SK-N-SH treated with all-trans-retinoic acid at 6 μM for 48 hours (cell line): ENCODE measurements around the gene TSHZ2.

Experiments used
- ATAC-seq: fragments of 200-7000 bp; cut with Tn5 transposase; 3 replicates; pipeline ENCODE4 v1.9.1; 2020; ENCODE audit warnings: mild to moderate bottlenecking, moderate library complexity
- BACH2 ChIP-seq: fragments of 250-450 bp; sonication (Bioruptor Pico); IDR thresholded peaks from 2 replicates; pipeline ENCODE4 v1.9.0; 2021; ENCODE audit warnings: mild to moderate bottlenecking, borderline replicate concordance
- CREB5 ChIP-seq: fragments of 250-450 bp; sonication (Bioruptor Pico); IDR thresholded peaks from 2 replicates; pipeline ENCODE4 v1.5.1; 2020; ENCODE audit warnings: low read depth, mild to moderate bottlenecking, moderate library complexity
- CSDC2 ChIP-seq: fragments of 250-450 bp; sonication (Bioruptor Pico); IDR thresholded peaks from 2 replicates; pipeline ENCODE4 v1.5.0; 2020; ENCODE audit warnings: mild to moderate bottlenecking, moderate library complexity
- CSRNP3 ChIP-seq: fragments of 250-450 bp; sonication (Bioruptor Pico); IDR thresholded peaks from 2 replicates; pipeline ENCODE4 v1.5.1; 2021; ENCODE audit warnings: mild to moderate bottlenecking, moderate library complexity
- ESRRG ChIP-seq: fragments of 250-450 bp; sonication (Bioruptor Pico); IDR thresholded peaks from 2 replicates; pipeline ENCODE4 v1.6.1; 2021; ENCODE audit warnings: mild to moderate bottlenecking
- GLIS3 ChIP-seq: fragments of 250-450 bp; sonication (Bioruptor Pico); IDR thresholded peaks from 2 replicates; pipeline ENCODE4 v1.5.0; 2020; ENCODE audit warnings: mild to moderate bottlenecking, moderate library complexity
- ISL1 ChIP-seq: fragments of 250-450 bp; sonication (Bioruptor Pico); IDR thresholded peaks from 2 replicates; pipeline ENCODE4 v2.1.2; 2022; ENCODE audit warnings: mild to moderate bottlenecking, moderate library complexity
- POU6F1 ChIP-seq: fragments of 250-450 bp; sonication (Bioruptor Pico); IDR thresholded peaks from 2 replicates; pipeline ENCODE4 v1.8.0; 2021; ENCODE audit warnings: low read depth, mild to moderate bottlenecking, moderate library complexity, borderline replicate concordance
- PPARA ChIP-seq: fragments of 250-450 bp; sonication (Bioruptor Pico); IDR thresholded peaks from 2 replicates; pipeline ENCODE4 v1.5.0; 2020; ENCODE audit warnings: mild to moderate bottlenecking, borderline replicate concordance
- RARB ChIP-seq: fragments of 250-450 bp; sonication (Bioruptor Pico); IDR thresholded peaks from 2 replicates; pipeline ENCODE4 v1.8.0; 2021; ENCODE audit warnings: mild to moderate bottlenecking, moderate library complexity
- SNAI2 ChIP-seq: fragments of 250-450 bp; sonication (Bioruptor Pico); IDR thresholded peaks from 2 replicates; pipeline ENCODE4 v1.5.0; 2020; ENCODE audit warnings: mild to moderate bottlenecking, moderate library complexity
- TCF4 ChIP-seq: fragments of 250-450 bp; sonication (Bioruptor Pico); IDR thresholded peaks from 2 replicates; pipeline ENCODE4 v1.8.0; 2021; ENCODE audit warnings: mild to moderate bottlenecking, moderate library complexity, borderline replicate concordance
- TSHZ2 ChIP-seq: fragments of 250-450 bp; sonication (Bioruptor Pico); IDR thresholded peaks from 2 replicates; pipeline ENCODE4 v1.5.0; 2020; ENCODE audit warnings: mild to moderate bottlenecking, moderate library complexity
- ZC3H10 ChIP-seq: fragments of 250-450 bp; sonication (Bioruptor Pico); IDR thresholded peaks from 2 replicates; pipeline ENCODE4 v1.5.1; 2021; ENCODE audit warnings: mild to moderate bottlenecking, moderate library complexity
- ZFP3 ChIP-seq: fragments of 250-450 bp; sonication (Bioruptor Pico); IDR thresholded peaks from 2 replicates; pipeline ENCODE4 v1.5.0; 2020; ENCODE audit warnings: mild to moderate bottlenecking, moderate library complexity
- ZFP30 ChIP-seq: fragments of 450-650 bp; formaldehyde crosslinking; IDR thresholded peaks from 2 replicates; pipeline ENCODE4 v1.5.0; 2022; ENCODE audit warnings: mild to moderate bottlenecking, moderate library complexity
- ZNF565 ChIP-seq: fragments of 450-650 bp; formaldehyde crosslinking; conservative IDR thresholded peaks from 2 replicates; pipeline ENCODE4 v1.5.0; 2020; ENCODE audit warnings: low read depth, mild to moderate bottlenecking, moderate library complexity
- ZNF70 ChIP-seq: fragments of 450-650 bp; formaldehyde crosslinking; IDR thresholded peaks from 2 replicates; pipeline ENCODE4 v1.5.0; 2020; ENCODE audit warnings: mild to moderate bottlenecking, moderate library complexity
- TF ChIP-seq, protein P1 (sequence below): fragments of 250-450 bp; sonication (Bioruptor Pico); IDR thresholded peaks from 2 replicates; pipeline ENCODE4 v1.8.0; 2020; ENCODE audit warnings: mild to moderate bottlenecking, moderate library complexity, borderline replicate concordance

TSHZ2 gene

GRCh38 chr20:52924411-52925271 is 47.5 kb upstream of the TSHZ2 start:
- ATAC-seq = no peak
- TF ChIP-seq SNAI2 (CRISPR knock-in tag) (no peak), ZC3H10 (CRISPR knock-in tag) (no peak), ISL1 (no peak), CREB5 (CRISPR knock-in tag) (no peak), ZNF70 (CRISPR knock-in tag) (no peak), PPARA (CRISPR knock-in tag) (no peak), CSDC2 (CRISPR knock-in tag) (no peak), RARB (CRISPR knock-in tag) (no peak), ZNF565 (no peak), BACH2 (CRISPR knock-in tag) (no peak)
- TF ChIP-seq, protein P1, sequence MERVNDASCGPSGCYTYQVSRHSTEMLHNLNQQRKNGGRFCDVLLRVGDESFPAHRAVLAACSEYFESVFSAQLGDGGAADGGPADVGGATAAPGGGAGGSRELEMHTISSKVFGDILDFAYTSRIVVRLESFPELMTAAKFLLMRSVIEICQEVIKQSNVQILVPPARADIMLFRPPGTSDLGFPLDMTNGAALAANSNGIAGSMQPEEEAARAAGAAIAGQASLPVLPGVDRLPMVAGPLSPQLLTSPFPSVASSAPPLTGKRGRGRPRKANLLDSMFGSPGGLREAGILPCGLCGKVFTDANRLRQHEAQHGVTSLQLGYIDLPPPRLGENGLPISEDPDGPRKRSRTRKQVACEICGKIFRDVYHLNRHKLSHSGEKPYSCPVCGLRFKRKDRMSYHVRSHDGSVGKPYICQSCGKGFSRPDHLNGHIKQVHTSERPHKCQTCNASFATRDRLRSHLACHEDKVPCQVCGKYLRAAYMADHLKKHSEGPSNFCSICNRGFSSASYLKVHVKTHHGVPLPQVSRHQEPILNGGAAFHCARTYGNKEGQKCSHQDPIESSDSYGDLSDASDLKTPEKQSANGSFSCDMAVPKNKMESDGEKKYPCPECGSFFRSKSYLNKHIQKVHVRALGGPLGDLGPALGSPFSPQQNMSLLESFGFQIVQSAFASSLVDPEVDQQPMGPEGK (CRISPR knock-in tag) = no peak
- TF ChIP-seq, all 23 proteins: peak for 0

DNA sequence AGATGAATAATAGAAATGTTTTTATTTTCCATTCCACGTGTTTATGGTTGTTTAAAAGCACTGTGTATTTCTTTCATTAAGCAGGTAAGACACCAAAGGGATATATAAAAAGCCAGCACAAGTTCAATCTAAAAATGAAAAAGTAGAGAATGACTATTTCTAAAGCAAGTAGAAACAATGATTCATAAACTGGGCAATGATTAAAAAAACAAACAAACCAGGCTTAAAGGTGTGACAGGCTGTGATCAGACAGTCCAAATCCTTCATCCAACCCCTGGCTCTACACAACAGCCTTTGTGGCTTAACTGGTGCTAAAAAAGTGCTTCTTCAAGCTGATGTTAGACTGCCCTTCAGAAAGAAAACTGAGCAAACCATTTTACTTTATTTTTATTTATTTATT is 45.7 kb upstream of the TSHZ2 start:
- no peak for ATAC-seq
- TF ChIP-seq ZC3H10 (CRISPR knock-in tag) = no peak
- no peak for TF ChIP-seq ZFP3 (CRISPR knock-in tag)
- TF ChIP-seq, protein P1 (CRISPR knock-in tag) = no peak
- no peak for TF ChIP-seq RARB (CRISPR knock-in tag)
- no peak for TF ChIP-seq ESRRG
- TF ChIP-seq TSHZ2 (CRISPR knock-in tag) = no peak
- no peak for TF ChIP-seq POU6F1 (CRISPR knock-in tag)
- no peak for TF ChIP-seq ZFP30
- no peak for TF ChIP-seq CSRNP3 (CRISPR knock-in tag)
- TF ChIP-seq CSDC2 (CRISPR knock-in tag) = no peak
- TF ChIP-seq, all 23 proteins: peak for 0

- TF ChIP-seq TCF4 (CRISPR knock-in tag) (no peak), BACH2 (CRISPR knock-in tag) (no peak), POU6F1 (CRISPR knock-in tag) (no peak), ISL1 (no peak), GLIS3 (CRISPR knock-in tag) (no peak)
- TF ChIP-seq, all 23 proteins: peak for 0
- ATAC-seq = no peak
These were observed 38.3 kb upstream of the TSHZ2 start for GRCh38 chr20:52933867-52934266.
